ENCODE data around the gene ACYP1.

The ACYP1 gene

GRCh38 chr14:75016815-75017214 is 47.0 kb downstream of the ACYP1 start:
- Histone ChIP-seq H3K36me3 (ENCODE audit: insufficient read depth, low read length) (peaks cover 7% of the 10 kb centered on the region), H3K27me3 (ENCODE audit: insufficient read depth, low read length) (no peaks in the 10 kb centered on the region), H3K9me3 (ENCODE audit: low read length) (no peaks in the 10 kb centered on the region)

GRCh38 chr14:75015496-75015895 is 48.3 kb downstream of the ACYP1 start:
- H3K4me1 ChIP-seq (ENCODE audit: insufficient read depth, low read length), result no peaks in the 10 kb centered on the region
- H3K4me3 ChIP-seq (ENCODE audit: low read length), result no peak overlapping the region
- H3K36me3 ChIP-seq (ENCODE audit: insufficient read depth, low read length), result peaks cover 19% of the 10 kb centered on the region
- no peaks in the 10 kb centered on the region for H3K9me3 ChIP-seq (ENCODE audit: low read length)
- no peak overlapping the region for H2AFZ ChIP-seq (ENCODE audit: low read depth, low read length)
- no peaks in the 10 kb centered on the region for H3K27me3 ChIP-seq (ENCODE audit: insufficient read depth, low read length)

More at GRCh38 chr14:75016815-75017214, 47.0 kb downstream of the ACYP1 start:
- Histone ChIP-seq H3K4me1 (ENCODE audit: insufficient read depth, low read length) (no peaks in the 10 kb centered on the region), H3K4me3 (ENCODE audit: low read length) (no peak overlapping the region), H2AFZ (ENCODE audit: low read depth, low read length) (no peak overlapping the region)

- H2AFZ ChIP-seq (ENCODE audit: low read depth, low read length), result no peak overlapping the region
- no peak overlapping the region for H3K4me3 ChIP-seq (ENCODE audit: low read length)
- no peaks in the 10 kb centered on the region for H3K9me3 ChIP-seq (ENCODE audit: low read length)
- peaks cover 39% of the 10 kb centered on the region for H3K36me3 ChIP-seq (ENCODE audit: insufficient read depth, low read length)
- H3K27me3 ChIP-seq (ENCODE audit: insufficient read depth, low read length), result no peaks in the 10 kb centered on the region
- H3K4me1 ChIP-seq (ENCODE audit: insufficient read depth, low read length), result no peaks in the 10 kb centered on the region
These were observed 50.5 kb downstream of the ACYP1 start for GRCh38 chr14:75013290-75013689.

- Histone ChIP-seq H3K9me3 (ENCODE audit: low read length) (no peaks in the 10 kb centered on the region), H2AFZ (ENCODE audit: low read depth, low read length) (no peak overlapping the region), H3K36me3 (ENCODE audit: insufficient read depth, low read length) (peaks cover 53% of the 10 kb centered on the region), H3K27me3 (ENCODE audit: insufficient read depth, low read length) (no peaks in the 10 kb centered on the region), H3K4me3 (ENCODE audit: low read length) (no peak overlapping the region), H3K4me1 (ENCODE audit: insufficient read depth, low read length) (no peaks in the 10 kb centered on the region)
These were observed 52.3 kb downstream of the ACYP1 start for GRCh38 chr14:75011356-75011994.

GRCh38 chr14:75010472-75011093 is 53.2 kb downstream of the ACYP1 start:
- Histone ChIP-seq H3K4me1 (ENCODE audit: insufficient read depth, low read length) (no peaks in the 10 kb centered on the region), H3K36me3 (ENCODE audit: insufficient read depth, low read length) (peaks cover 62% of the 10 kb centered on the region), H2AFZ (ENCODE audit: low read depth, low read length) (no peak overlapping the region), H3K27me3 (ENCODE audit: insufficient read depth, low read length) (no peaks in the 10 kb centered on the region), H3K4me3 (ENCODE audit: low read length) (no peak overlapping the region), H3K9me3 (ENCODE audit: low read length) (no peaks in the 10 kb centered on the region)

GRCh38 chr14:75009176-75009575 is 54.6 kb downstream of the ACYP1 start:
- Histone ChIP-seq H3K36me3 (ENCODE audit: insufficient read depth, low read length) (peaks cover 72% of the 10 kb centered on the region), H3K4me3 (ENCODE audit: low read length) (no peak overlapping the region), H3K27me3 (ENCODE audit: insufficient read depth, low read length) (no peaks in the 10 kb centered on the region), H3K9me3 (ENCODE audit: low read length) (no peaks in the 10 kb centered on the region), H3K4me1 (ENCODE audit: insufficient read depth, low read length) (peaks cover under 1% of the 10 kb centered on the region), H2AFZ (ENCODE audit: low read depth, low read length) (no peak overlapping the region)

GRCh38 chr14:75005357-75005756 is 58.5 kb downstream of the ACYP1 start:
- no peak overlapping the region for H2AFZ ChIP-seq (ENCODE audit: low read depth, low read length)
- no peaks in the 10 kb centered on the region for H3K27me3 ChIP-seq (ENCODE audit: insufficient read depth, low read length)
- peaks cover 54% of the 10 kb centered on the region for H3K36me3 ChIP-seq (ENCODE audit: insufficient read depth, low read length)
- no peaks in the 10 kb centered on the region for H3K9me3 ChIP-seq (ENCODE audit: low read length)
- peaks cover 9% of the 10 kb centered on the region for H3K4me1 ChIP-seq (ENCODE audit: insufficient read depth, low read length)
- no peak overlapping the region for H3K4me3 ChIP-seq (ENCODE audit: low read length)

- Histone ChIP-seq H3K36me3 (ENCODE audit: insufficient read depth, low read length) (peaks cover 36% of the 10 kb centered on the region), H3K9me3 (ENCODE audit: low read length) (no peaks in the 10 kb centered on the region), H2AFZ (ENCODE audit: low read depth, low read length) (peak overlapping the region; percentile 83), H3K4me3 (ENCODE audit: low read length) (peak overlapping the region; percentile 82), H3K4me1 (ENCODE audit: insufficient read depth, low read length) (peaks cover 9% of the 10 kb centered on the region), H3K27me3 (ENCODE audit: insufficient read depth, low read length) (no peaks in the 10 kb centered on the region)
These were observed 60.4 kb downstream of the ACYP1 start for GRCh38 chr14:75003250-75004027.

Data from neuron (in vitro differentiated cells).